HG03558 (cell line): Measurements from ENCODE around the gene SPATA19.

Experiments used
- ATAC-seq: cut with Tn5 transposase; IDR thresholded peaks from one replicate; pipeline ENCODE4 v1.9.1; 2021; ENCODE audit warnings: moderate number of reproducible peaks; ENCODE audit not compliant: unreplicated experiment; ENCODE audit errors: extremely low read depth

SPATA19 gene

DNA sequence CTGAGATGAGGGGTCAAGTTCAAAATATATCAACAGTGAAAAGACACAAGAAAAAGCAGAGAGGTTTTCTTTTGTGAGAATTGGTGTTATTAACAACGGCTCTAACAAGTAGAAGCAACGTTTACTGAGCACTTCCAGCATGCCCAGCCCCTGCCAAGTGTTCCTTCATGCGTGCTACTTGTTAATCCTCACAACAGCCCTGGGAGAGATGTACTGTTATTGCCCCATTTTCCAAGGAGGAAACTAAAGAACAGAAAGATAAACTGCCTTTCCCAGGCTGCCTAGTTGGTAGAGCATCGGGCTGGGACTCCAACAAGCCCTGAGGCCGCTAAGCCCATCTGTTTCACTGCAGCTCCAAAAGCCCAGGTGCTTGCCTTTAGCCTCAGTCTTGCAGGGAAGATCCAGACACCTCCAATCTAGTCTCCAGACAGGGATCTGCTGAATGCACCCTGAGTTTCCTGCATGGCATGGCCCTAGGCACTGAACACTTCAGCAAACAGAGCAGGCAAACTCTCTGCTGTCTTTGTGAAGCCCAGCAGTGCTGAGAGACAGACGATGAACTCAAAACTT is 25.5 kb downstream of the SPATA19 start:
- no peak for ATAC-seq

DNA sequence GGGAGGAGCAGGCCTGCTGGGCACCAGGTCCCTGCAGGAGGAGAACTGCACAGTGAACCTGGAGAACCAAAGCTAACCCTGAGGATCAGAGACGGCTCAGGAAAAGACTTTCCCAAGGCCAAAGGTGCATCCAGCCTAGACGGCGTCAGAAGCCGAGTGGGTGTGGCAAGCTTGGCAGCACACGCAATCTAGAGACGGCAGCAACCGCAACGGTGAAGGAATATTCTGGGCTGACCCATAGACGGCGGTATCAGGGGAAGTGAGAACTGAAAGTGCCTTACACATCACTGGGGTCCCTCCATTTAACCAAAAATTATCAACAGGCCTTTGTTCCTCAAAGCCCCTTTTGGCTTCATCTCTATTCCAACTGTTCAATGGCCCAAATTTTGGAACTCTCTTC is 26.2 kb downstream of the SPATA19 start:
- no peak for ATAC-seq

DNA sequence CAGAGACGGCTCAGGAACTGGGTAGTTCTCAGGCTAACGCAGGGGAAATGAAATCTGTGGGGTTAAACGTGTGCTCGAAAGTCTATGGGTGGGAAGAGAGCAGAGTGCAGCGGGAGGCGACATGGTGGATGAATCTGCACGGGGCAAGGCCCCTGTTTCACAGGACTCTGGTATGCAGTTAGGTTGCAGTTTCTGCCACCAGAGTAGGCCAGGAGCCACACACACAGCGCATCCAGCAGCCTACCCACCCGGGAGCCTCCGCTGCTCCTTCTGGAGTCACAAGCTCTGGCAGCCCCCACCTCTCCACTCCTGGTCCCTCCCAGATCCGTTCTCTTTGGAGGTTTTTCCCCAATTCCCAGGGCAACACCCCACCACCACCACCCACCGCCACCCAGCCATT is 27.0 kb downstream of the SPATA19 start:
- no peak for ATAC-seq

GRCh38 chr11:133817449-133817848 is 27.9 kb downstream of the SPATA19 start:
- ATAC-seq, result no peak

DNA sequence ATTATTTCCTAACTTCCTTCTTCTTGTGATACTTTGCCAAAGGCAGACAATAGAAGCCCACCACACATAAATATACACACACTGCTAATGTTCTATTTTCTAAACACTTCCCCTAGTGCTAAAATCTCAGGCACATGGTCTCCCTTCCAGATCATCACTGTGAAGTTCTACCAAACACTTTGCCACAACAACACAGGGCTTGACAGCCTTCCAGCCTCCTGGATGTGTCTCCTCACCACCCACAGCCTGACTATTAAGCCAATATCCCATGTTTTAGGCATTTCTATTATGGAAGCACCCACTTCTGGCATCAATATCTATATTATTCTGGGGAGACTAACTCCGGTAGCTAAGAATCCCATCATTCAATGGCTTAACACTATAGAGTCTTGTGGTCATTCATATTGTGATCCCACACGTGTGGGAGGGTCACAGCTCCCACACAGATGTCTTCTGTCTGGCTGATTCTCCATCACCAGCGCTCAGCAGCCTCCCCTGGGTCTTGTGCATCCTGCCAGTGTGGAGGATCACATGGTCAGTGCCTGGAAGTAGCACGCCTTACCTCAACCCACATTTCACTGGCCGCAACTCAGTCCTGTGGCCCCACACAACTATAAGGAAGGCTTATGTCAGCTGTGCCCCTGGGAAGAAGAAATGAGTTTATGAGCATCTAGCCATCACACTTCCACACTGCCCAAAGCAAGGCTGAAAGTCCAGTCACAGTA is 29.0 kb downstream of the SPATA19 start:
- no peak for ATAC-seq

GRCh38 chr11:133815636-133816035 is 29.7 kb downstream of the SPATA19 start:
- ATAC-seq, result no peak

DNA sequence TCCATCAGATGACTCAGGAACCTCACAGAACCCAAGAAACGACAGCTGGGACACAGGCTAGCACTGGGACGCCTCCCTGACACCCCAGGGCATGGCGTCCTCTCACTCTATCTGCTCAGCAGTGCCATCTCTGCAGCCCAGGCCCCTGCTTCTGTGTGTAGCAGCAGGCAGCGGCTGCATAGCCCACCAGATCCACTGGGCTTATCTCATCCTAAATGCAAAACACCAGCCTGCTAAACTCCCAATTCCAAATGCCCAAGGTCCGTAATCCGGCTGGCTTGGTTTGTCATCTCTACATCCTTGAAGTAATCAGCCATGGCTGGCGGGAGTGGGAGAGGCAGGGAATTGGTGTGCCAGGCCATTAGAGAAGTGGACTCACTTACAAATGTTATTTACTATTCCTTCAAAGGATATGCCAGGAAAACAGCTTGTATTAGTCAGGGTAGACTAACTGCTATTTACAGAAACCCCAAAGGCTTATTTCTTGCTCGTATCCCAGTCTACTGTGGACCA is 30.7 kb downstream of the SPATA19 start:
- ATAC-seq, result no peak

- ATAC-seq, result no peak
These were observed 33.2 kb downstream of the SPATA19 start for GRCh38 chr11:133811850-133812685.

DNA sequence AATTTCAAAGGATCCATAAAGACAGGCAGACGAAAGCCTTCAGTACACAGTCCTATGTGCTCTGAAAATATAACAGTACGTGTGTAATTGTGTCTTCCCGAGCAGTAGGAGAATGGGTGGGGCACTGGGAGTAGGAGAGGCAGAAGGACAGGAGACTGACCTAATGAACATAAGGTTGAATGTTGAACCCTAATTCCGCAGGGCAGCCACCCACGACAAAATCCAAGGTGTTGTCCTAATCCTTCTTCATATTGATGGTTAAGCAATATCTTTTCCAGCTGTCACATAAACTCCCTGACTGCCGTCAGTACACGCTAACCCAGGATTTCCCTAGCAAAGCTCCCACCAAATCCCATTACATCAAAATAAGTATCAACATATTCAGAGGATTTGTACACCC is 34.5 kb downstream of the SPATA19 start:
- no peak for ATAC-seq

- ATAC-seq, result no peak
These were observed 35.5 kb downstream of the SPATA19 start for GRCh38 chr11:133809569-133810491.

DNA sequence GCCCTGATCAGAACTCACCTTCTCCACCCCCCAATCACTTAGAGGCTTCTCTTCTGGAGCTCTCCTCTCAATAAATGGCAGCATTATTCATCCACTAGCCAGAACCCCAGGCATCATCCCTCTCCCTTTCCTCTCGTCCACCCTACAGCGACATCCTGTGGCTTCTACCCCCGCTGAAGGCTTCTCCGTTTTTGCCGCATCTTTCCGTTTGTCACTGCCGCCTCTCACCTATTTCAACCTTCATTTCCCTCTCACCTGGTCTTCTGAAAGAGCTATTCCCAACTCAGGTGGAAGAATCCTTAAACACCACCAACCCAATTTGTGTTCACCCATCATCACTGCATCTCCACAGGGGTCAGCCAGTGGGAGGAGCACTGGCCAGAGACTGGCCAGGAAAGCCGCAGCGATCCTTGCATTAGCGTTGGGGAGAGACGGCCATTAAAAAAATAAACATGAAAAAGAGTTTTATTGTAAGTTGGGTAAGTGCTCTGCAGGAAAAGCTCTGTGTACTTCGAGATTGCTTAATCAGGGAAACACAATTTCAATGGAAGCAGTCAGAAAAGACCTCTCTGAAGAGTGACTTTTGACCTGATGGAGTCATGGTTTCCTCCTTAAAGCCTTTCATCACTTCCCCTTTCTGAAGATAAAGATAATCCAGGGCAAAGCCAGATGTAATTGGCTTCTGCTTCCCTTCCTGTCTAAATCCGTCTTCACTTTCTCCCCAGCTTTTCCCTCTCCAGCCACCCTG is 36.7 kb downstream of the SPATA19 start:
- ATAC-seq, result no peak

DNA sequence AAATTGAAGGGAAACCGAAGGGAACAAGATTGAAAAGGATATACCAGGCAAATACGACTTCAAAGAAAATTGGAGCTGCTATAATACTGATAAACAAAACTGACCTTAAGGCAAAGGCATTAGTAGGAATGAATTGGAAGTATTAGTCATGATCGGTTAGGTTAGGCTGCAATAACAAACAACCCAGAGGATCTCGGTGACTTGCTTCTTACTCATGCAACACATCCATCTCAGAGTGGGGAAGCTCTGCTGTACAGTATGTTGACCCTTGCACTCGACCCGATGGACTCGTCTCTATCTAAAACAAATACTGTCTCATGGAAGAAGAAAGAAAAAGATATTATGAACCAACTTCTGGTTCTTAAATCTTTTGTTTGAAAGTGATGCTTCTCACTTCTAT is 42.3 kb downstream of the SPATA19 start:
- ATAC-seq, result no peak

DNA sequence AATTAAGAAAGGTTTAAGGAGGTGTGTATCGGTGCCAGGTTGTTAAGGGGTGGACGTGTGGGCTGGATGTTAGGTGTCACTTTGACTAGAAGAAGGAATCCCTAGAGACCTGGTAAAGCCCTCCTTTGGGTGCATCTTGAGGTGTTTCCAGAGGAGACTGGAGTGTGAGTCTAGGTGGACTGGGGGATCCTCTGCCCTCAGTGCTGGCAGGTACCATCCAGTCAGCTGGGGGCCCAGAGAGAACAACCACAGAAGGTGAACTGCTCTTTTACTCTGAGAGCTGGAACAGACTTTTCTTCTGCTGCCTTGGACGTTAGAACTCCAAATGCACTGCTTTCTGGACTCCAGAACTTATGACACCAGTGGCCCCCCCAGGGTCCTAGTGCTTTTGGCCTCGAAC is 44.0 kb downstream of the SPATA19 start:
- ATAC-seq, result no peak

DNA sequence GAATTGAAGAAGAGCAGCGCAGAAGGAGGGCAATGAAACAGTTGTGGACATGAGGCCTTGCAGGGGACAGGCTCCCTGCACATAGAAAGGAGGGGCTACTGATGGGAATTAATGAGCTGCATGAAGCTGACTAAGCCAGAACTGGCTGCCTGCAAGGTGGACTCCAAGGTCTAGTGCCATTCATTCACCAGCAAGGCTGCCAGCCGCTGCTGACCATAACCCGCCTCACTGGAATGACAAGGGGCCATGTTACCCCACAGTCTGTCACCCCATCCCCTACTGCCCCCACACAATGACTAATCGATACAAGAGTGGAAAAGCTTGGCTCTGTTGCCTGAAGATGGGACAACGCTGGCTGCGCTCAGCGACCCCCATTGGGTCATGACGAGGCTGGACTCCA is 44.6 kb downstream of the SPATA19 start:
- ATAC-seq, result no peak

GRCh38 chr11:133797554-133797953 is 47.8 kb downstream of the SPATA19 start:
- ATAC-seq, result no peak

- ATAC-seq, result no peak
These were observed 49.1 kb downstream of the SPATA19 start for GRCh38 chr11:133796043-133796795.

DNA sequence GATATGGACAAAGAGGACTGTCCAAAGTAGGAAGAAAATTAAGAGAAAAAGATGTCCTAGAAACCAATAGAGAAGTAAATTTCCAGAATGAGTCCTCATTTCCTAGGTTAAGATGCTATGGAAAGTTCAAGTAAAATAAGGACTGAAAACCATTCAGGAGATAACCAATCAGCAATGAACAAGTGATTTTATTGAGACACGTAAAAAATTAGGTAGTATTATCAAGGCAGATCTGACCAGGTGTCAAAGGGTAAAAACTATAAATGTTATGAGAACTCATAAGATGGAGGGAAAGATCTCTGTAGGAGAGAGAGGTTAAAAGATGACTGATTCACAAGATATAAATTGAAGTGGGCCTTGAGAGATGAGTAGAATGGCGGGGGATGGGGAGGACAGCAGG is 50.2 kb downstream of the SPATA19 start:
- ATAC-seq, result no peak

DNA sequence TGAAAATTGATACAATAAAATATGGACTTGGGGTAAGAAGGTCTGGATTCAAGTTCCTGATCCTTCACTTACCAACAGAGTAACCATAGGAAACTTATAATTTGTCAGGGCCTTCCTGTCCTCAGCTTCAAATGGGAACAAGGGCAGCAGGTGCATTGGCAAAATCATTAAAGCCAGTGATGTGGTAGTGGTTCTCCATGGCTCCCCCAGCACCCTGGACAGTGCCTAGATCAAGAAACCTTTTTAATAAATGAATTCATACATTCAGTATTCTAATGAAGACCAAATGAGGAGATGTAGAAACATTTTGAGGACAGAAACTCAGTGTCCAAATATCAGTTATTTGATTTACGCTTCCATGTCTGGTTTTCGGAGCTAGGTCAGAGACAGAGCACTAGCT is 51.1 kb downstream of the SPATA19 start:
- no peak for ATAC-seq
